Measurements from ENCODE around the gene CCDC148. TPM values are rescaled to one million over a fixed set of nuclear protein-coding genes. Genes with fewer than 3 reads are reported as not detected.

CCDC148 gene
- total and polyA plus RNA-seq, 2 experiments from 2014 or later: 1.2 to 1.8 TPM

- H3K4me3 Mint-ChIP-seq: no peak overlapping the region
- peaks cover 20% of the 10 kb centered on the region for H3K9me3 Mint-ChIP-seq
- peaks cover 21% of the 10 kb centered on the region; the same call in 2 of the 3 replicates for H3K36me3 Mint-ChIP-seq (ENCODE audit: low read depth)
- no peak for DNase-seq (ENCODE audit: low spot score)
- peaks cover 18% of the 10 kb centered on the region for H3K4me1 Mint-ChIP-seq
- TF ChIP-seq, protein P1, sequence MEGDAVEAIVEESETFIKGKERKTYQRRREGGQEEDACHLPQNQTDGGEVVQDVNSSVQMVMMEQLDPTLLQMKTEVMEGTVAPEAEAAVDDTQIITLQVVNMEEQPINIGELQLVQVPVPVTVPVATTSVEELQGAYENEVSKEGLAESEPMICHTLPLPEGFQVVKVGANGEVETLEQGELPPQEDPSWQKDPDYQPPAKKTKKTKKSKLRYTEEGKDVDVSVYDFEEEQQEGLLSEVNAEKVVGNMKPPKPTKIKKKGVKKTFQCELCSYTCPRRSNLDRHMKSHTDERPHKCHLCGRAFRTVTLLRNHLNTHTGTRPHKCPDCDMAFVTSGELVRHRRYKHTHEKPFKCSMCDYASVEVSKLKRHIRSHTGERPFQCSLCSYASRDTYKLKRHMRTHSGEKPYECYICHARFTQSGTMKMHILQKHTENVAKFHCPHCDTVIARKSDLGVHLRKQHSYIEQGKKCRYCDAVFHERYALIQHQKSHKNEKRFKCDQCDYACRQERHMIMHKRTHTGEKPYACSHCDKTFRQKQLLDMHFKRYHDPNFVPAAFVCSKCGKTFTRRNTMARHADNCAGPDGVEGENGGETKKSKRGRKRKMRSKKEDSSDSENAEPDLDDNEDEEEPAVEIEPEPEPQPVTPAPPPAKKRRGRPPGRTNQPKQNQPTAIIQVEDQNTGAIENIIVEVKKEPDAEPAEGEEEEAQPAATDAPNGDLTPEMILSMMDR (conservative IDR thresholded peaks at IDR 0.05; ENCODE audit: low read depth in 2 of 2): no peak
- TF ChIP-seq ZNF114 (CRISPR knock-in tag; IDR thresholded peaks at IDR 0.05): no peak
- TF ChIP-seq, protein P2, sequence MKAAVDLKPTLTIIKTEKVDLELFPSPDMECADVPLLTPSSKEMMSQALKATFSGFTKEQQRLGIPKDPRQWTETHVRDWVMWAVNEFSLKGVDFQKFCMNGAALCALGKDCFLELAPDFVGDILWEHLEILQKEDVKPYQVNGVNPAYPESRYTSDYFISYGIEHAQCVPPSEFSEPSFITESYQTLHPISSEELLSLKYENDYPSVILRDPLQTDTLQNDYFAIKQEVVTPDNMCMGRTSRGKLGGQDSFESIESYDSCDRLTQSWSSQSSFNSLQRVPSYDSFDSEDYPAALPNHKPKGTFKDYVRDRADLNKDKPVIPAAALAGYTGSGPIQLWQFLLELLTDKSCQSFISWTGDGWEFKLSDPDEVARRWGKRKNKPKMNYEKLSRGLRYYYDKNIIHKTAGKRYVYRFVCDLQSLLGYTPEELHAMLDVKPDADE (IDR thresholded peaks at IDR 0.05): no peak
- no peaks in the 10 kb centered on the region for H3K36me3 ChIP-seq (ENCODE audit: insufficient read depth)
- H4K20me1 ChIP-seq (replicated peaks; ENCODE audit: insufficient read depth): no peaks in the 10 kb centered on the region
- H3K27ac ChIP-seq (ENCODE audit: low read depth): no peak overlapping the region
- H3K9me2 ChIP-seq (ENCODE audit: insufficient read depth): peaks cover 6% of the 10 kb centered on the region; the same call in 1 of the 2 replicates
- H3K27ac Mint-ChIP-seq: no peak overlapping the region
- H2AFZ ChIP-seq: no peak overlapping the region
- H3K79me2 ChIP-seq (replicated peaks; ENCODE audit: insufficient read depth): no peaks in the 10 kb centered on the region
- H3K4me3 ChIP-seq: no peak overlapping the region
- no peaks in the 10 kb centered on the region for H3K27me3 ChIP-seq (ENCODE audit: insufficient read depth)
- H3K27me3 Mint-ChIP-seq (ENCODE audit: insufficient read depth, low read depth, poor library complexity): peaks cover 2% of the 10 kb centered on the region
- H3F3A ChIP-seq (replicated peaks; ENCODE audit: low read depth): no peaks in the 10 kb centered on the region
- no peak overlapping the region for H3K4me2 ChIP-seq
- H3K4me1 ChIP-seq (ENCODE audit: insufficient read depth): peaks cover 7% of the 10 kb centered on the region
- no peak for ATAC-seq
Observed at GRCh38 chr2:158313734-158314133, 142.8 kb downstream of the CCDC148 start.

DNA sequence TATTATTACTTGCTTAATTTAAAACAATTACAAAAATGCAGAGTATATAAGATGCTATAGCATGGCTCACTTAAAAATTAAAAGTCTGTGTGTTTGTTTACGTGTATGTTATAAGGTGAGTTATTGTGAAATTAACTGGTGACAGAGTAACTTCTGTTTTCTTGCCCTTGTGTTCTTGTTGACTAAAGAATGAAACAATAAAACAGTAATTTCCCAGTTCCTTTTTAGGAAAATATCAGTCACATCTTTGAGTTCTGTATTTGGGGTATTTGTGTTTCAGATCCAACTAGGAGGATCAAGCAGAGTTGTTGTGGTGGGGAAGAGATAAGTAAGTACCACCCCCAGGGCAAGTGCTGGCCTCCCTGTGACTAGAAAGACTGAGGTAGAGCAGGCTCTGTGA is 143.6 kb downstream of the CCDC148 start:
- H3K4me1 Mint-ChIP-seq: peaks cover 15% of the 10 kb centered on the region
- Histone ChIP-seq H2AFZ (no peak overlapping the region), H3K4me2 (no peak overlapping the region), H4K20me1 (replicated peaks; ENCODE audit: insufficient read depth) (no peaks in the 10 kb centered on the region), H3K4me3 (no peak overlapping the region), H3K9me2 (ENCODE audit: insufficient read depth) (peaks cover under 1% of the 10 kb centered on the region; the same call in 1 of the 2 replicates), H3F3A (replicated peaks; ENCODE audit: low read depth) (no peaks in the 10 kb centered on the region), H3K36me3 (ENCODE audit: insufficient read depth) (no peaks in the 10 kb centered on the region), H3K79me2 (replicated peaks; ENCODE audit: insufficient read depth) (no peaks in the 10 kb centered on the region), H3K27ac (ENCODE audit: low read depth) (no peak overlapping the region), H3K4me1 (ENCODE audit: insufficient read depth) (peaks cover 7% of the 10 kb centered on the region), H3K27me3 (ENCODE audit: insufficient read depth) (no peaks in the 10 kb centered on the region)
- H3K9me3 Mint-ChIP-seq: peaks cover 14% of the 10 kb centered on the region
- H3K27ac Mint-ChIP-seq: no peak overlapping the region
- H3K27me3 Mint-ChIP-seq (ENCODE audit: insufficient read depth, low read depth, poor library complexity): peaks cover 2% of the 10 kb centered on the region
- no peak overlapping the region for H3K4me3 Mint-ChIP-seq
- ATAC-seq (no peak), DNase-seq (ENCODE audit: low spot score) (no peak)
- peaks cover 13% of the 10 kb centered on the region; the same call in 2 of the 3 replicates for H3K36me3 Mint-ChIP-seq (ENCODE audit: low read depth)
- TF ChIP-seq CREB1 (CRISPR knock-in tag; IDR thresholded peaks at IDR 0.05; ENCODE audit: low read depth): no peak
- no peak for TF ChIP-seq ZNF331 (CRISPR knock-in tag; IDR thresholded peaks at IDR 0.05; ENCODE audit: low read depth)
- no peak for TF ChIP-seq EZH2phosphoT487 (IDR thresholded peaks at IDR 0.05; ENCODE audit: unreplicated experiment)
- TF ChIP-seq, protein P1 (conservative IDR thresholded peaks at IDR 0.05; ENCODE audit: low read depth in 2 of 2): no peak
- TF ChIP-seq, protein P2 (IDR thresholded peaks at IDR 0.05): no peak
- TF ChIP-seq ZNF114 (CRISPR knock-in tag; IDR thresholded peaks at IDR 0.05): no peak
- TF ChIP-seq, protein P3, sequence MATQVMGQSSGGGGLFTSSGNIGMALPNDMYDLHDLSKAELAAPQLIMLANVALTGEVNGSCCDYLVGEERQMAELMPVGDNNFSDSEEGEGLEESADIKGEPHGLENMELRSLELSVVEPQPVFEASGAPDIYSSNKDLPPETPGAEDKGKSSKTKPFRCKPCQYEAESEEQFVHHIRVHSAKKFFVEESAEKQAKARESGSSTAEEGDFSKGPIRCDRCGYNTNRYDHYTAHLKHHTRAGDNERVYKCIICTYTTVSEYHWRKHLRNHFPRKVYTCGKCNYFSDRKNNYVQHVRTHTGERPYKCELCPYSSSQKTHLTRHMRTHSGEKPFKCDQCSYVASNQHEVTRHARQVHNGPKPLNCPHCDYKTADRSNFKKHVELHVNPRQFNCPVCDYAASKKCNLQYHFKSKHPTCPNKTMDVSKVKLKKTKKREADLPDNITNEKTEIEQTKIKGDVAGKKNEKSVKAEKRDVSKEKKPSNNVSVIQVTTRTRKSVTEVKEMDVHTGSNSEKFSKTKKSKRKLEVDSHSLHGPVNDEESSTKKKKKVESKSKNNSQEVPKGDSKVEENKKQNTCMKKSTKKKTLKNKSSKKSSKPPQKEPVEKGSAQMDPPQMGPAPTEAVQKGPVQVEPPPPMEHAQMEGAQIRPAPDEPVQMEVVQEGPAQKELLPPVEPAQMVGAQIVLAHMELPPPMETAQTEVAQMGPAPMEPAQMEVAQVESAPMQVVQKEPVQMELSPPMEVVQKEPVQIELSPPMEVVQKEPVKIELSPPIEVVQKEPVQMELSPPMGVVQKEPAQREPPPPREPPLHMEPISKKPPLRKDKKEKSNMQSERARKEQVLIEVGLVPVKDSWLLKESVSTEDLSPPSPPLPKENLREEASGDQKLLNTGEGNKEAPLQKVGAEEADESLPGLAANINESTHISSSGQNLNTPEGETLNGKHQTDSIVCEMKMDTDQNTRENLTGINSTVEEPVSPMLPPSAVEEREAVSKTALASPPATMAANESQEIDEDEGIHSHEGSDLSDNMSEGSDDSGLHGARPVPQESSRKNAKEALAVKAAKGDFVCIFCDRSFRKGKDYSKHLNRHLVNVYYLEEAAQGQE (IDR thresholded peaks at IDR 0.05; ENCODE audit: unreplicated experiment): no peak

All from GM23338 (cell line).